ENCODE data around the gene SEPTIN6.
"Not testable (repeated sequence)": the region's sequence is repeated elsewhere in the genome, so short reads cannot be mapped to it uniquely, and the experiment has no call there.

The SEPTIN6 gene

GRCh38 chrX:119692191-119693039 is 553 bp downstream of the SEPTIN6 start:
- no peak for FAIRE-seq

GRCh38 chrX:119690921-119691716 is 1.8 kb downstream of the SEPTIN6 start:
- DNase-seq (ENCODE audit: insufficient read length, low spot score) (no peak), FAIRE-seq (peak; percentile 60)

More at GRCh38 chrX:119692191-119693039, 553 bp downstream of the SEPTIN6 start:
- DNase-seq (ENCODE audit: insufficient read length, low spot score) = no peak

- peak; percentile 9 for FAIRE-seq
Observed at GRCh38 chrX:119688911-119689321, 4.1 kb downstream of the SEPTIN6 start.

GRCh38 chrX:119687661-119688413 is 5.1 kb downstream of the SEPTIN6 start:
- FAIRE-seq = no peak
- no peak for DNase-seq (ENCODE audit: insufficient read length, low spot score)

More at GRCh38 chrX:119688911-119689321, 4.1 kb downstream of the SEPTIN6 start:
- no peak for DNase-seq (ENCODE audit: insufficient read length, low spot score)

GRCh38 chrX:119686087-119686691 is 6.8 kb downstream of the SEPTIN6 start:
- no peak for FAIRE-seq
- no peak for DNase-seq (ENCODE audit: insufficient read length, low spot score)

- FAIRE-seq (no peak), DNase-seq (ENCODE audit: insufficient read length, low spot score) (no peak)
Observed at GRCh38 chrX:119685225-119686066, 7.5 kb downstream of the SEPTIN6 start.

- no peak for DNase-seq (ENCODE audit: insufficient read length, low spot score)
- no peak for FAIRE-seq
Observed at GRCh38 chrX:119684916-119685224, 8.1 kb downstream of the SEPTIN6 start.

GRCh38 chrX:119684312-119684711 is 8.7 kb downstream of the SEPTIN6 start:
- DNase-seq (ENCODE audit: insufficient read length, low spot score); FAIRE-seq: not testable (repeated sequence)

GRCh38 chrX:119682019-119682989 is 10.7 kb downstream of the SEPTIN6 start:
- FAIRE-seq (no peak), DNase-seq (ENCODE audit: insufficient read length, low spot score) (no peak)

GRCh38 chrX:119677654-119677981 is 15.3 kb downstream of the SEPTIN6 start:
- FAIRE-seq = no peak
- DNase-seq (ENCODE audit: insufficient read length, low spot score) = no peak

GRCh38 chrX:119676949-119677653 is 15.9 kb downstream of the SEPTIN6 start:
- DNase-seq (ENCODE audit: insufficient read length, low spot score) (no peak), FAIRE-seq (no peak)

GRCh38 chrX:119673336-119673735 is 19.6 kb downstream of the SEPTIN6 start:
- DNase-seq (ENCODE audit: insufficient read length, low spot score) (no peak), FAIRE-seq (no peak)

- DNase-seq (ENCODE audit: insufficient read length, low spot score) = no peak
Observed at GRCh38 chrX:119672426-119672825, 20.5 kb downstream of the SEPTIN6 start.

GRCh38 chrX:119669424-119670037 is 23.4 kb downstream of the SEPTIN6 start:
- DNase-seq (ENCODE audit: insufficient read length, low spot score) (no peak), FAIRE-seq (no peak)

More at GRCh38 chrX:119672426-119672825, 20.5 kb downstream of the SEPTIN6 start:
- FAIRE-seq = no peak

- FAIRE-seq = no peak
- DNase-seq (ENCODE audit: insufficient read length, low spot score) = no peak
Observed at GRCh38 chrX:119667111-119667878, 25.7 kb downstream of the SEPTIN6 start.

GRCh38 chrX:119664877-119665276 is 28.1 kb downstream of the SEPTIN6 start:
- FAIRE-seq; DNase-seq (ENCODE audit: insufficient read length, low spot score): not testable (repeated sequence)

GRCh38 chrX:119661486-119661885 is 31.5 kb downstream of the SEPTIN6 start:
- no peak for FAIRE-seq

More at GRCh38 chrX:119661486-119661885, 31.5 kb downstream of the SEPTIN6 start:
- DNase-seq (ENCODE audit: insufficient read length, low spot score) = no peak
